ENCODE data around the gene FAM20C. TPM values are rescaled to one million over a fixed set of nuclear protein-coding genes. Genes with fewer than 3 reads are reported as not detected.

The FAM20C gene
- total RNA-seq, 1 experiment from 2014 or later = 62.6 TPM

DNA sequence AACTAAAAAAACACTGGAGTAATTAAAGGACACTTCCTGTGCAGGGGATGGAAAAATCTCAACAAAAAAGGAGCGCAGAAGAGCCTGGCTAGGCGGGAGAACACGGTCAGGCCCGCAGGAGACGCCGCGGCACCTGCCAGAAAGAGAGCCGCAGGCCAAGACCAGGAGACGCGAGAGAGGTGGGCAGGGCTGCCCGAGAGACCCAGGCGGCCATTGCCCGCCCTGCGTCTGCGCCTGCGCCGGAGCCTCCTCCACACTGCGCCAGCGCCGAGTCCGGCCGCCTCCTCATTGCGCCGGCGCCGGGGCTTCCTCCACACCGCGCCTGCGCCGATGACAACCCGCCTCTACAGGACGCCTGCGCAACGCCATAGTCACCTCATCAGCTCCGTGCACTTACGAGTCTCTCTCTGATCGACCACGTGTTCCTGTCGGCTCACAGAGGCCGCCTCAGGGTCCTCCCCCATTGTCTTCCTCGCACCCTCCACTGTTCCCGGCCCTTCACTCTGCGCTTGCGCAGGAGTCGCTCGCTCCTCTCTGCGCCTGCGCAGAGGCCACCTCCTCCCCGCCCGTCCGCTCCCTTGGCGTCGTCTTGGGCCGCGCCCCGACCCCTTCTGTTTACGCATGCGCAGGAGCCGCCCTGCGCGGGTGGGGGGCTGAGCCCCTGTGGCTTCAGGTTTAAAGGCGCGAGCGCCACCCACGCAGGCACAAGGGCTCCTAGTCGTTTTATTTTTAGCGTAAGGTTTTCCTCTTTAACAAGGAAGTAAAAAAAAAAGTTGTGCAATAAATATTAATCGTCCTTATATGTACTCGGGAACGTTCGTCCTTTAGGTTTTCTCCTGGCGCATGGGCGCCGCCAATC lies 43.2 kb upstream of the FAM20C start:
- H3K9ac ChIP-seq (ENCODE audit: extremely low read depth, insufficient read length, low read length) = peak overlapping the region; percentile 75
- H2AK5ac ChIP-seq (ENCODE audit: insufficient read length, low read length) = no peak overlapping the region
- H2BK12ac ChIP-seq (ENCODE audit: insufficient read length, low read depth, low read length) = no peak overlapping the region
- WGBS (ENCODE audit: extremely low coverage, insufficient read length, low lambda C conversion rate) = no CpG with 5 or more reads among the region's 74 CpGs
- H2AFZ ChIP-seq (ENCODE audit: low read length) = no peak overlapping the region
- H3K27ac ChIP-seq (ENCODE audit: insufficient read length, low read depth, low read length) = peak overlapping the region; percentile 76
- no peak overlapping the region for H2BK15ac ChIP-seq (ENCODE audit: low read depth, low read length)
- no peak overlapping the region for H3K4ac ChIP-seq (ENCODE audit: low read depth, low read length)
- no peaks in the 10 kb centered on the region for H3K27me3 ChIP-seq (ENCODE audit: insufficient read depth, low read length)
- H3K4me2 ChIP-seq (ENCODE audit: insufficient read depth, insufficient read length, low read length) = peak overlapping the region; percentile 21
- peak overlapping the region; percentile 12 for H2BK5ac ChIP-seq (ENCODE audit: insufficient read length, low read length)
- no peak overlapping the region for H4K91ac ChIP-seq (ENCODE audit: insufficient read length, low read depth, low read length)
- H3K4me1 Mint-ChIP-seq = peaks cover 13 to 14% of the 10 kb centered on the region in 2 experiments
- no peak overlapping the region for H3K23ac ChIP-seq (ENCODE audit: insufficient read length, low read depth, low read length)
- peak overlapping the region; percentile 87 for H2BK120ac ChIP-seq (ENCODE audit: low read depth, low read length, poor library complexity, severe bottlenecking)
- H3K79me1 ChIP-seq (ENCODE audit: insufficient read depth, low read depth, low read length, poor library complexity, severe bottlenecking) = no peaks in the 10 kb centered on the region
- H3T11ph ChIP-seq (ENCODE audit: low read length) = no peak overlapping the region
- peak overlapping the region; percentile 98 for H3K14ac ChIP-seq (ENCODE audit: insufficient read depth, low read length)
- H4K8ac ChIP-seq (replicated peaks; ENCODE audit: insufficient read length, low read depth, low read length) = no peak overlapping the region
- H3K18ac ChIP-seq (ENCODE audit: insufficient read length, low read depth, low read length) = peak overlapping the region; percentile 97
- no peak overlapping the region for H2BK20ac ChIP-seq (ENCODE audit: low read depth, low read length, poor library complexity, severe bottlenecking)
- peak overlapping the region; percentile 100 for H3K27ac Mint-ChIP-seq
- peaks cover 15 to 30% (median 26%) of the 10 kb centered on the region in 3 experiments; a peak in 6 of 7 replicates for H3K36me3 Mint-ChIP-seq (ENCODE audit: insufficient read depth in 1 of 3, low read depth in 3 of 3)
- H3K4me1 ChIP-seq (ENCODE audit: insufficient read depth, low read length) = no peaks in the 10 kb centered on the region; the same call in 1 of the 2 replicates
- no peaks in the 10 kb centered on the region; a peak in 1 of 5 replicates for H3K9me3 Mint-ChIP-seq
- no peaks in the 10 kb centered on the region for H3K9me3 ChIP-seq (ENCODE audit: control insufficient read depth, low read depth, low read length)
- no peaks in the 10 kb centered on the region for H4K20me1 ChIP-seq (ENCODE audit: control insufficient read depth, insufficient read depth, insufficient read length)
- H3K56ac ChIP-seq (ENCODE audit: insufficient read length, low read depth, low read length) = no peak overlapping the region
- TF ChIP-seq, protein P1, sequence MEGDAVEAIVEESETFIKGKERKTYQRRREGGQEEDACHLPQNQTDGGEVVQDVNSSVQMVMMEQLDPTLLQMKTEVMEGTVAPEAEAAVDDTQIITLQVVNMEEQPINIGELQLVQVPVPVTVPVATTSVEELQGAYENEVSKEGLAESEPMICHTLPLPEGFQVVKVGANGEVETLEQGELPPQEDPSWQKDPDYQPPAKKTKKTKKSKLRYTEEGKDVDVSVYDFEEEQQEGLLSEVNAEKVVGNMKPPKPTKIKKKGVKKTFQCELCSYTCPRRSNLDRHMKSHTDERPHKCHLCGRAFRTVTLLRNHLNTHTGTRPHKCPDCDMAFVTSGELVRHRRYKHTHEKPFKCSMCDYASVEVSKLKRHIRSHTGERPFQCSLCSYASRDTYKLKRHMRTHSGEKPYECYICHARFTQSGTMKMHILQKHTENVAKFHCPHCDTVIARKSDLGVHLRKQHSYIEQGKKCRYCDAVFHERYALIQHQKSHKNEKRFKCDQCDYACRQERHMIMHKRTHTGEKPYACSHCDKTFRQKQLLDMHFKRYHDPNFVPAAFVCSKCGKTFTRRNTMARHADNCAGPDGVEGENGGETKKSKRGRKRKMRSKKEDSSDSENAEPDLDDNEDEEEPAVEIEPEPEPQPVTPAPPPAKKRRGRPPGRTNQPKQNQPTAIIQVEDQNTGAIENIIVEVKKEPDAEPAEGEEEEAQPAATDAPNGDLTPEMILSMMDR (conservative IDR thresholded peaks at IDR 0.05) = no peak
- peak overlapping the region; percentile 87 to 96 for H3K4me3 Mint-ChIP-seq
- H4K5ac ChIP-seq (ENCODE audit: insufficient read length, low read depth, low read length) = peak overlapping the region; percentile 17
- peak; percentile 97 for DNase-seq
- peaks cover 6% of the 10 kb centered on the region for H3K23me2 ChIP-seq (ENCODE audit: insufficient read length, low read depth, low read length, poor library complexity, severe bottlenecking)
- no peaks in the 10 kb centered on the region for H3K79me2 ChIP-seq (ENCODE audit: insufficient read depth, low read length)
- peaks cover 2% of the 10 kb centered on the region for H3K27me3 Mint-ChIP-seq (ENCODE audit: low read depth)
